SH-SY5Y (cell line): ENCODE results near the gene HOXA4.

Experiments
- GATA2 ChIP-seq: IDR thresholded peaks from 2 replicates; pipeline ENCODE4 v1.6.1; 2011; ENCODE audit warnings: mild to moderate bottlenecking, low read depth, low read length
- GATA3 ChIP-seq: IDR thresholded peaks from 2 replicates; pipeline ENCODE4 v1.6.1; 2011; ENCODE audit warnings: low read depth, mild to moderate bottlenecking, low read length, moderate library complexity

DNA sequence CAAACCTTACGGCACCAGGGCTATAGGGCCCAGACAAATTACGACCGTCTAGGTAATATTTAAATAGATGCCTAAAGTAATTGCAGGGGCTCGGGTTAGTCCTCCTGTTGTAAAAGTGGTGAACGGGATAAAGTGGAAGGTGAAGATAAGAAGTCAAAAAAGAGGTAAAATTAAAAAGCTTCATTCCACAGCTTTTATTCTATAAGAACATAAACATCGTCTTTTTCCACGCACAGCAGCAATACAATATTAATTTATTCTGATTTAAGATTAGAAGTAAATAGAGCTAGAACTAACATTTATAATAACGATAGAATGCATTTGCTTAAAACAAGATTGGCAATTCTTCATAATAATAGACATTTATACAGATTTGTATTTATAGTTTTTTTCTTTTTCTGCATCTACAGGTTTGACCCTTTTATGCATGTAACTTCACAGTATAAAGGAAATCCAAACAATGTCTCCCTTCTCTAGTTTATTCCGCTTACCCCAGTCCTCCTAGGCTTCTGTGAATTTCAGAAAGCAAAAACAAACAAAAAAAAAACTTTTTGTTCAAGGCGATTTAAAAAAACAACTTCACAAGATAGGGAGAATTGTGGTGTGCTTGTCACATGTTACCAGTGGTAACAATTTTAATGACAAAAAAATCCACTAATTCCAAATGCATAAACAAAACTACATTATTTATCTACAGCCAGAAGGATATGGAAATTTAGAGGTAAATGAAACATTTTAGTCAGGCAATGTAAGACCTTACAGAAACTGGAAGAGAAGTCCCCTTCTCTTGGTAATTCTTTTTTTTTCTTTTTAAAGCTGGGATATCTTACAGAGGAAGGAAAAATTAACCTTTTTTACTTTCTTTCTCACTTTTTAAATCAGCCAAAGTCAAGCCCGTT, 40.1 kb upstream of the HOXA4 start:
- no peak for TF ChIP-seq GATA2
- no peak for TF ChIP-seq GATA3
